ENCODE measurements around the gene SLC25A10. TPM values are rescaled to one million over a fixed set of nuclear protein-coding genes. Genes with fewer than 3 reads are reported as not detected.

The SLC25A10 gene
- total and polyA plus RNA-seq, 12 donors: 3.5 to 36.1 (median 20.5) TPM

DNA sequence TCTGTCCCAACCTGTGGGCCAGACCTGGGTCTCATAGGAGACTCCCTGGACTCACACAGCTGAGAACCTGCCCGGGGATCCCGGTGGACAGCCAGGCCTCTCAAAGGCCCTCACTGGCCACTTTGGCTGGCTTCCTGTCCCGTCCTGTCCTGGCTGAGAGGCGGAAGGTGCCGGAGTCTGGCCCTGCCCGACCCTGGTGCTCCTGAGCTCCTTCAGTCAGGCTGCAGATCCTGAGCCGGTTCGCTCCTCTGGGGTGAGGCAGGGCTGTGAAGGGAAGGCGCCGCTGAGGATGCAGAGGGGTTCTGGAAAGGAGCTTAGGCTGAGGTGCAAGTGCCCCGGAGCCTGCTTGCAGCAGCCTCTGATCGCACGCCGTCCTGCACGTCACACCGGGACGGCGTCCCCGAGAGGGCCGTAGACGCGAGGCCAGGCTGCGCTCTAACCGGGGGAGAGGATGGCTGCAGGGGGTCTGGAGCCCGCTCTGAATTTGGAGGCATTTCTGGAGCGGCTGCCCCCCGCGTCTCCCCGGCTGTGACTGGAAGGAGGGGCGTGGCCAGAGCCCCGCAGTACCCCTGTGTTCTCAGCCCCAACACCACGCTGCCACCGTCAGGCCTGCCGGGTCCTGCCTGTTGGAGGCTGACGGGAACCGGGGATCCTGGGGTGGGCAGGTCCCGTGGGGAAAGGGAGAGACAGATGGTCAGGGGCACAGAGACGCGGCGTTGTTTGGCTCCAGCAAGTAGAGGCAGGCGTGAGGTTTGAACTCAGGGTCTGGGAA is 24.1 kb upstream of the SLC25A10 start:
- no peaks in the 10 kb centered on the region for H3K27me3 ChIP-seq
- H3K4me1 ChIP-seq (replicated peaks in 1 of 2): peaks cover 13 to 19% of the 10 kb centered on the region in 2 donors
- intact Hi-C loops (cut with DNase I): no loop called here
- no peak for DNase-seq
- H3K4me3 ChIP-seq: no peak overlapping the region
- peaks cover 0 to 75% of the 10 kb centered on the region in 2 donors for H3K36me3 ChIP-seq (replicated peaks in 1 of 2)
- no peaks in the 10 kb centered on the region for H3K9me3 ChIP-seq (replicated peaks in 1 of 3)
- 90 to 93% (median 91%) methylated on average over 27 to 41 of the region's 41 CpGs for WGBS, 4 donors
- H3K27ac ChIP-seq: no peak overlapping the region
- TF ChIP-seq, protein P1, sequence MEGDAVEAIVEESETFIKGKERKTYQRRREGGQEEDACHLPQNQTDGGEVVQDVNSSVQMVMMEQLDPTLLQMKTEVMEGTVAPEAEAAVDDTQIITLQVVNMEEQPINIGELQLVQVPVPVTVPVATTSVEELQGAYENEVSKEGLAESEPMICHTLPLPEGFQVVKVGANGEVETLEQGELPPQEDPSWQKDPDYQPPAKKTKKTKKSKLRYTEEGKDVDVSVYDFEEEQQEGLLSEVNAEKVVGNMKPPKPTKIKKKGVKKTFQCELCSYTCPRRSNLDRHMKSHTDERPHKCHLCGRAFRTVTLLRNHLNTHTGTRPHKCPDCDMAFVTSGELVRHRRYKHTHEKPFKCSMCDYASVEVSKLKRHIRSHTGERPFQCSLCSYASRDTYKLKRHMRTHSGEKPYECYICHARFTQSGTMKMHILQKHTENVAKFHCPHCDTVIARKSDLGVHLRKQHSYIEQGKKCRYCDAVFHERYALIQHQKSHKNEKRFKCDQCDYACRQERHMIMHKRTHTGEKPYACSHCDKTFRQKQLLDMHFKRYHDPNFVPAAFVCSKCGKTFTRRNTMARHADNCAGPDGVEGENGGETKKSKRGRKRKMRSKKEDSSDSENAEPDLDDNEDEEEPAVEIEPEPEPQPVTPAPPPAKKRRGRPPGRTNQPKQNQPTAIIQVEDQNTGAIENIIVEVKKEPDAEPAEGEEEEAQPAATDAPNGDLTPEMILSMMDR (IDR thresholded peaks at IDR 0.05): no peak
- TF ChIP-seq POLR2A (IDR thresholded peaks at IDR 0.05): no peak

DNA sequence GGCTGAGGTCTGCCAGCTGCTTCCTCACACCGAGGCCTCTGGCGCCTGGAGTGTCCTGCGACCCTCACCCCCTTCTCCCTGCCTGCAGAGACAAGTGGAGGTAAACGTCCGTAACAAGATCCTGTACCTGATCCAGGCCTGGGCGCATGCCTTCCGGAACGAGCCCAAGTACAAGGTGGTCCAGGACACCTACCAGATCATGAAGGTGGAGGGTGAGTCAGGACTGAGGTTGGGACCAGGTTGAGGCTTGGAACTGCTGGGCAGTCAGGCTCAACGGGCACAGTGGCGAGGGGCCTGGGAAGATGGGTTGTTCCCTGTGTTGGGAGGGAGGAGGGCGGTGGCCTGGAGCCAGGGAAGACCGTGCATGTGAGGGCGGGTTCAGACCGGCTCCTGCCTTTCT is 23.5 kb upstream of the SLC25A10 start:
- H3K27me3 ChIP-seq: no peaks in the 10 kb centered on the region
- H3K4me1 ChIP-seq (replicated peaks in 1 of 2): peaks cover 12 to 18% of the 10 kb centered on the region in 2 donors
- H3K36me3 ChIP-seq (replicated peaks in 1 of 2): peaks cover 0 to 82% of the 10 kb centered on the region in 2 donors
- H3K4me3 ChIP-seq: no peak overlapping the region
- intact Hi-C loops (cut with DNase I): no loop called here
- TF ChIP-seq, protein P1 (IDR thresholded peaks at IDR 0.05): no peak
- no peak for TF ChIP-seq POLR2A (IDR thresholded peaks at IDR 0.05)
- DNase-seq: no peak
- H3K27ac ChIP-seq: no peak overlapping the region
- H3K9me3 ChIP-seq (replicated peaks in 1 of 3): no peaks in the 10 kb centered on the region
- 88 to 96% (median 91%) methylated on average over 10 to 14 of the region's 14 CpGs for WGBS, 4 donors

DNA sequence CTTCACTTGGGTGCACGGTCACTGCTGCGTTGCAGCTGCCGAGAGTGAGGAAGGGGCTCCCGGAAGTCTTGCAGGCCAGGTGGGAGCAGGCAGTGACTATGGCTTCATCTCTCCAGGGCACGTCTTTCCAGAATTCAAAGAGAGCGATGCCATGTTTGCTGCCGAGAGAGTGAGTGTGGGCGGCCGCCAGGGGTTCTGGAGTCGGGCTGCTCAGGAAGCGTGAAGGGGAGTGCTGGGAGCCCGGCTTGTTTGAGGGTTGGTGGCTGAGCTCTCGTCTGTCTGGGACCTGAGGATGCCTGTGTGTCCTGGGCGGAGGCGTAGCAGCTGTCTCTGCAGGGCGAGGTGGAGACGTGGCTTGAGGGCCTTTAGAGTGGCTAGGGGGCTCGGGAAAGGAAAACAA is 22.0 kb upstream of the SLC25A10 start:
- intact Hi-C loops (cut with DNase I): no loop called here
- Histone ChIP-seq H3K9me3 (replicated peaks in 1 of 3) (no peaks in the 10 kb centered on the region), H3K27ac (no peak overlapping the region), H3K36me3 (replicated peaks in 1 of 2) (peaks cover 0 to 96% of the 10 kb centered on the region in 2 donors), H3K4me3 (no peak overlapping the region), H3K27me3 (no peaks in the 10 kb centered on the region), H3K4me1 (replicated peaks in 1 of 2) (peaks cover 5 to 10% of the 10 kb centered on the region in 2 donors)
- 90 to 91% (median 91%) methylated on average over 14 to 18 of the region's 18 CpGs for WGBS, 4 donors
- TF ChIP-seq, protein P1 (IDR thresholded peaks at IDR 0.05): no peak
- TF ChIP-seq POLR2A (IDR thresholded peaks at IDR 0.05): no peak
- DNase-seq: no peak

DNA sequence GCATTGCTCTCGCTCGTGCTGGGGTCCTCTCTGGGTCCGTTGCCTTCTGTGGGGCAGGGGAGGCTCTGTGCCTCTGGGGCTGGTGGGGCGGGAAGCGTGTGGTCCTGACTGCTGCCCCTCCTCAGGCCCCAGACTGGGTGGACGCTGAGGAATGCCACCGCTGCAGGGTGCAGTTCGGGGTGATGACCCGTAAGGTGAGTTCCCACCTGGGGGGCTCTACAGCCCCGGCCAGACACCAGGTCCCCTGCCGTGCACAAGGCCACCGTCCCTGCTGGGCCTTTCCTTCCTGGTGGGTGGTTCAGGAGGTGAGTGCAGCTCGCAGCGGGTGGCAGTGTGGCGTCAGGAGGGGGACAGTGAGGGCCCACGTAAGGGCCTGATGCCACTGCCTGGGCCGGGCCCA is 21.5 kb upstream of the SLC25A10 start:
- Histone ChIP-seq H3K9me3 (replicated peaks in 1 of 3) (no peaks in the 10 kb centered on the region), H3K4me1 (replicated peaks in 1 of 2) (peaks cover 0 to 5% of the 10 kb centered on the region in 2 donors), H3K27me3 (no peaks in the 10 kb centered on the region), H3K27ac (no peak overlapping the region), H3K4me3 (no peak overlapping the region), H3K36me3 (replicated peaks in 1 of 2) (peaks cover 0 to 100% of the 10 kb centered on the region in 2 donors)
- no peak for DNase-seq
- WGBS, 4 donors: 82 to 90% (median 84%) methylated on average over 6 to 17 of the region's 17 CpGs
- intact Hi-C loops (cut with DNase I): no loop called here
- no peak for TF ChIP-seq POLR2A (IDR thresholded peaks at IDR 0.05)
- TF ChIP-seq, protein P1 (IDR thresholded peaks at IDR 0.05): no peak
